GM19238 (cell line): ENCODE data around the gene SNTB2.

Experiments used
- DNase-seq: peaks from one replicate; pipeline ENCODE4 v3.0.0; 2011; ENCODE audit warnings: low spot score; ENCODE audit not compliant: insufficient read length

SNTB2 gene

DNA sequence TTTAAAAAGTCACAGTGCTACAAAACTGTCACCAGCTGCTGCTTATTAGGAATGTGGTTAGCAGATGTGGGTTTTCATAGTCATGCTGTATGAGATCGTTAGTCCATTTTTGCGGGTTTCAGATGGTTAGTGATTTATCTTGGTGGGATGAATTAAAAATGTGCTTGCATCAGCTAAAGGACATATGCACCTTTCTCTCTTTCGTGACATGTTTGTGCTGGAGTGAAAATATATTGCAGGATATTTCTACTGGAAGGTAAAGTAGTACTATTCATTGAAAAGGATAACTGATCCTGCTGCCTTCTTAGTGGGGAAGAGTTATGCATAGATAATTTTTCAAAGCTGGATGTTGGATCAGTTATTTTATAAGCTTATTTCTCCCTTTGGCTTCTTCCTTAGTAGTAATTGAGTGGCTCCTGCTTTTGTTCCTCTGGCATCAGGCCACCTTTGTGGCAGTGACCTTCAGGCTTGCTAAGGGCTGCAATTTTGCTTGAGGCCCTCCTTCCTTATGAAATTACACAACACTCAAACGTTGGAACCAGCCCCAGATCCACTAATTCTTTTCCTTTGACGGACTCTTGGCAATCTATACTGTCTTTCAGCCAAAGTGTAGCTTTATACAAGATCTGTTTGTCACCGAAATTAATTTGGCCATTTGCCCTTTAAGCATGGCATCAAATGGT lies 7.5 kb upstream of the SNTB2 start:
- DNase-seq, result no peak

DNA sequence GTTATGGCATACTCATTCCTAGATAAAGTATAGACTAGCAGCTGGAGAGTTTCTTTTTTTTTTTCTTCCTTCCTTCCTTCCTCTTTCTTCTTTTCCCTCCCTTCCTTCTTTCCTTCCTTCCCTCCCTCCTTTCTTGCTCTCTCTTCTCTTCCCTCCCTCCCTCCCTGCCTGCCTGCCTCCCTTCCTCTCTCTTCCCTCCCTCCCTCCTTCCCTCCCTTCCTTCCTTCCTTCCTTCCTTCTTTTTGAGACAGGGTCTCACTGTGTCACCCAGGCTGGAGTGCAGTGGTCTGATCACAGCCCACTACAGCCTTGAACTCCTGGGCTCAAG lies 7.0 kb upstream of the SNTB2 start:
- no peak for DNase-seq

DNA sequence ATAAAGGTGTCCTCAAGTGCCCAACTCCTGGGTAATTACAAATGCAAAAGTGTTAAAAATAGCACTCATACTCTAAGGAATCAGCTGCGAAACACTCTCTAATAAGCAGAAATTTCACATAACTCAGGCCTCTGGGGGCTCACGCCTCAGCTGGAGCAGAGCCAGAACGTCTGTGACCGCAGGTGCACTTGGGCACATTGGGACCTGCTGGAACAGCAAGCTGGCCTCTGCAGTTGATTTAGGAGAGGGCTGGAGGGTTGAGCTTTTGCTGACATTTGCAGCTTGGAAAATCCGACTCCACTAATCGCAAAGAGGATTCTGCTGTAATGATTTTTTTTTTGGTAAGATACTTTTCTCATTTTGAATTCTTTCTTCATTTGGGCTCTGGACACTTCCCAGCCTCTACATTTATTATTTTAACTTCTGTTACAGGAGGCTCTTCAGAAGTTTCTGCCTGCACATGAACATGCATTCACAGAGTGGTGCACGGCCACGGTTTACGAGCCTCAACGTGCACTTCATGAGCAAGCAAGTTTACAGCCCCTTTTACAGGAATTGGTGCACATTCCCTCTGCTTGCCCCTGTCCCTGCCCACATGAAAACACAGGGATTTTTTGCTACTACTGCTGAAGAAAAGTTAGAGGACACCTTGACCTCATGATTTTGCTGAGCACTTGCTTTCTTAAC lies 4.1 kb upstream of the SNTB2 start:
- no peak for DNase-seq

DNA sequence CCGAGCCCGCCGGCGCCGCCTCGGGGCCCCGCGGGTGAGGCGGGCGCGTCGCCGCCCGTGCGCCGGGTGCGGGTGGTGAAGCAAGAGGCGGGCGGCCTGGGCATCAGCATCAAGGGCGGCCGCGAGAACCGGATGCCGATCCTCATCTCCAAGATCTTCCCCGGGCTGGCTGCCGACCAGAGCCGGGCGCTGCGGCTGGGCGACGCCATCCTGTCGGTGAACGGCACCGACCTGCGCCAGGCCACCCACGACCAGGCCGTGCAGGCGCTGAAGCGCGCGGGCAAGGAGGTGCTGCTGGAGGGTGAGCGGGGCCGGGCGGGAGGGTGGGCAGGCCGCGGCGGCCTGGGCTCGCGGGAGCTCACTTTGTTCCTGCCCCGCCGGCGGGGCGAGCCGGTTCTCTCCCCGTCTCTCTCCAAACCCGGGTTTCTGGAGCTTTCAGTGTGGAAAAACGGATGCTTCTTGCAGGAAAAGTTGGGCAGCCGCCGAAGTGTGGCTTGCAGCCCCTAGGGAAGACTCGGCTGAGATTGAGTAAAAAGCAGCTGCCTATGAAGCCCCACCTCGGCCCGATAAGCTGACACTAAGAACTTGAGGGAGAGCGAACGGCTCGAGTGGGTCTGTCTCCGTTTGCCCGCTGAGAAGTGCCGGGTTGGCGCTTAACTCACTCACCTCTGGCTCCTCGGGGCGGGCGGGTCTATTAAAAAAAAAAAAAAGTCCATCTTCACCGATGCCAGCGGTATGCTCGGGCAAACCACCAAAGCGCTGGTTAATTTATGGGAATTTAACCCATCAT lies 677 bp downstream of the SNTB2 start:
- peak; percentile 54 for DNase-seq

DNA sequence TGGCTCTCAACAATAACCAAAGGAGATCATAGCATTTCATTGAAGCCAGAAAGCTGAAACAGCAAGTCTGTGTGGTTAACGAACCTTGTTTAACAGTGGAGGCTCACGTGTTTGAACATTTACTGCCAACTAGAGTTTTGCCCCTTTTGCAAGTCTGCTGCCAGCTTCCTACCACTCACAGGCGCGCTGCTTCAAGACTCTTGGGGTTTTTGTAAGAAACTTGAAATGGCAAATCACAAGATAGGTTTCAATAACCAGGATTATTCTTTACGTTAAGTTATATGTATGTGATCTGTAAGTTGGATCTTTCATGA lies 1.2 kb downstream of the SNTB2 start:
- DNase-seq, result no peak

DNA sequence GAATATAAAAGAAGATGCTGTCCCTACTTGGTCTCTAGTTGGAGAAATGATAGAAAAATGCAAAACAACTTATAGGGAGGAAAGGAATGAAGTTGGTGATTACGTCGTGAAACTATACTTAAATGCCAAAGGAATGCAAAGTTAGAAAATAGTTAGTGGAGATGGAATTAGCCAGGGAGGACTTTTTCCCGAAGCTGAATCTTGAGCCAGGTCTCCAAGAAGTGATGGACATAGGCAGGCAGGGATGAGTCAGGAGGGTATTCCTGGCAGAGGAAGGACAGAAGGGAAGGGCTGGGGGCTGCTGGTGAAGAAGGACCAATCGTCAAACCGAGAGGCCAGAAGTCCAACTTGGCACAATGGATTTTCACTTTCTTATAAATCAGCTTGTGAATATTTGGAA lies 1.8 kb downstream of the SNTB2 start:
- no peak for DNase-seq

DNA sequence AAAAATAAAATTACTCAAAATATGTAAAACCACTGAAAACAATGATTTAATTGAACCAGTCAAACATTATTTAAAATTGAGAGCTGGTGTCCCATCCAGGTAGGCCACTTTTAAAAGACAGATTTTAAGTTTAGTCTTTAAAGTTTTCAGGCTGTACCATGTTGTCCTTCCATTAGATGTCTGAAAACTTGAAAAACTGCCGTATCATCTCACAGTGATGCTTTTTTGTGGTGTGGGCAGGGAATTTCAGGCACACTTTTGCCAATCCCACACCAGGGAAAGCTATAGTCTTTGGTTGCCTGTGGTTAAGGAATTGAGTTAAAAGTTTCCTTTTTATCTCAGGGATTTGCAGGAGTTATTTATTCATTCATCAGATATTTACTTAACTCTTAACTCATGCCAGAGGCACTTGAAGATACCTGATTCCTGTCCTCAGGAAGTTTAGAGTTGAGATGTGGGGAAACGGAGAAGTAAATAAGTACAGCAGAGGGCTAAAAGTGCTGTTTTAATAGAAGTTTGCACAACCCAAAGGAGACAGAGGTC lies 3.2 kb downstream of the SNTB2 start:
- DNase-seq, result no peak

DNA sequence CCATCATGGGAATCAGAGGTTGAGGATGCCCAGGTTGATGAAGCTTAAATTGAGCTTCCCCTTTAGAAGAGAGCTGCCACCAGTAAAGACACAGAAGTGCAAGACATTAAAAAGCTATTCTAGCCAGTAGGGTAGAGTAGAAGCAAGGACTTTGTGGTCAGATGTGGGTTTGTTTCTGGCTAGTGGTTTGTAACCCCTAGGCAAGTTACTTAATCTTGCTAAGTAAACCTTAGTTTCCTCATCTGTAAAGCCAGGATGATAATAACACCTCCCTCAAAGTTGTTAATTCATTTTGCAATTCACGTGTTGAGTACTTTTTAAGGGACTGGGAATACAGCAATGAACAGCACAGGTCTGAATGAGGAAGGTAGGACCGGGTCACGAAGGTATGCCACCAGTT lies 3.6 kb downstream of the SNTB2 start:
- no peak for DNase-seq

DNA sequence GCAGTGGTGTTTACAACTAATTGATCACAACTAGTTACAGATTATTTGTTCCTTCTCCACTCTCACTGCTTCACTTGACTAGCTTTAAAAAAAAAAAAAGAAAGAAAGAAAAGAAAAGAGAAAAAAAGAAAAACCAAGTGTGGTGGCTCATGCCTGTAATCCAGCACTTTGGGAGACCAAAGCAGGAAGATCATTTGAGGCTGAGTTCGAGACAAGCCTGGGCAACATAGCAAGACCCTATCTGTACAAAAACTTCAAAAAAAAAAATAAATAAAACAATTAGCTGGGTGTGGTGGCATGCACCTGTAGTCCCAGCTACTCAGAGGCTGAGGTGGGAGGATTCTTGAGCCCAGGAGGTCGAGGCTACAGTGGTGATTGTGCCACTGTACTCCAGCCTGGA lies 4.2 kb downstream of the SNTB2 start:
- DNase-seq, result no peak

DNA sequence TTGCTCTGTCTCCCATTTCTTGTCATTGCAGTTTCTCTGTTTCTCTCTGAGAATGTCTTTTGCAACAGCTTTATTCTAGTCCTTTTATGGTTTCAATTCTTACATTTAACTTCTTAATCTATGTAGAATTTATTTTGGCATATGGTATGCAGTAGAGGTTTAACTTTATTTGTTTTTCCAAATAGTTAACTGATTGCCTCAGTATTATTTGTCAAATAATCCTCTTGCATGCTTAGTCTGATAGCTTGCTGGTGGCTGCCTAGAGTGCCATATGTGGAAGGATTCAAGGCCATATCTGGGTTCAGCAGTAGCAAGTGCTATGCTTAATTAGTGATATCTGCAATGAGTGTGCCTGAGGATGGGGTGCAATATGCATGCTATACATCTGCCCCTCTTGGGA lies 6.9 kb downstream of the SNTB2 start:
- DNase-seq, result no peak

DNA sequence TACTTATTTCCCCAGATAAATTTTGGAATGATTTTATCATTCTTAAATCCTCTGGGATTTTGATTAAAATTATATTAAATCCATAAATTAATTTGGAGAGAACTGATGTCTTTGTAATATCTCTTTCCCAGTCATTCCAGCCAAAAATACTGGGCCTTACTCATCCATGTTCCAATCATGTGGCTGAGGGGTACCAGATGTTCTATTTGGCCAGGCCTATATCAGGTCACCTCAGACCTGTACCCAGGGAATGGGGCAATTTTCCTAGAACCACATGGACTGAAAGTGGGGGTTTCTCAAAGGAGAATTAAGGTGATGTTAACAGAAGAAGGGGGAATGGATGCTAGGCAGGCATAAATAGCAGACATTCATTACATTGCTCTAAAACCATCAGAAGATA lies 7.5 kb downstream of the SNTB2 start:
- DNase-seq, result no peak

DNA sequence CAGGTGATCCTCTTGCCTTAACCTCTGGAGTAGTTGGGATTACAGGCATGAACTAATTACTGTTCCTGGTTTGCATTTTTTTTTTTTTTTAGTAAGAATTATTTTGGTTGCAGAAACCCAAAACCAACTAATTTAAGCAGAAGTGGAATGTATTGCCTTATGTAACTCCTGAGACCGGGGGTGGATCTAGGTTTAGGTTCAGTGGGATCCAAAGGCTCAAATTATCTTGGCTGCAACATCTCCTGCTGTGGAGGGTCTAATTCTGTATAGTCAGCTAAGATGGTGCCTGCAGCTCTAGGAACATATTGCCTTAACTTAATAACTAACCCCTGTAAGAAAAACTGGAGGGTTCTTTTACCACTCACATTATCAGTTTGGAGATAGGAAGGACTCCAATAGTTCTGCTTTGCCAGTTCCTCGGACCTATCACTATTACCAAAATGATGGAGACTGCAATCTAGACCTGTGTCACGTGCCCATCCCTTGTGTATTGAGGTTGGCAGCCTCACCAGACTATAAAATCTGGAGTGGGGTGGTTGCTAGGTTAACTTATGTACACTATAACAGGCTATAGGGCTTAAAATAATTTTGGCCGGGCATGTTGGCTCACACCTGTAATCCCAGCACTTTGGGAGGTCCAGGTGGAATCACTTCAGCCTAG lies 8.5 kb downstream of the SNTB2 start:
- DNase-seq, result no peak

DNA sequence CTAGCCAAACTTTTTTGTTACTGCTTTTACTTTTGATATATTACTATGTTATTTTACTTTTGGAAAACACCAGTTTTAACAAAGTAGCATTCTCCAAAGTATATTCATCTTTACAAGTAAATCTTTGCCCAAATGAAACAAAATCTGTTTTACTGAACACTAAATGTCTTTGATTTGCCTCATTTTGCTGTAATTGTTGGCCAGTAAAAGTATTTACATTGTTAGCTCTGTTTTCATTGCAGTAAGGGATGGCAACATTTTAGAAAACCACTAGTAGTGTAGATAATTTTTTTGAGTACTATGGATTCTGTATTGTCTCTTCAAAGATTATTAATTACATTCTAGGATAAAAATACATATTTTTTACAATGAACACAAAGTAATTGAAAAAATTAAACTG lies 10.6 kb downstream of the SNTB2 start:
- no peak for DNase-seq

DNA sequence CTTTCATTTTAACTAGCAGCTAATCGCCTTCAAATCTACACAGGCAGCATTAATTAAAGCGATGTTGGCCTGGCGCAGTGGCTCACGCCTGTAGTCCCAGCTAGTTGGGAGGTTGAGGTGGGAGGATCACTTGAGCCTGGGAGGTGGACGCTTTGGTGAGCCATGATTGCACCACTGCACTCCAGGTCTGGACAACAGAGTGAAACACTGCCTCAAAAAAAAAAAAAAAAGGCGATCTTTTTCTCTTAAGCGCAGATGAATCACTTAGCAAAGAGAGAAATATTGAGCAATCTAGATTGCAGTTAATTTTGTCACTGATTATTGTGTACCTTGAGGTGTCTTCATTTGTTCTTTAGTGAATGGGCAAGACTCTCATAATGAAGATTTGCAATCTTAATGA lies 12.4 kb downstream of the SNTB2 start:
- DNase-seq, result no peak

DNA sequence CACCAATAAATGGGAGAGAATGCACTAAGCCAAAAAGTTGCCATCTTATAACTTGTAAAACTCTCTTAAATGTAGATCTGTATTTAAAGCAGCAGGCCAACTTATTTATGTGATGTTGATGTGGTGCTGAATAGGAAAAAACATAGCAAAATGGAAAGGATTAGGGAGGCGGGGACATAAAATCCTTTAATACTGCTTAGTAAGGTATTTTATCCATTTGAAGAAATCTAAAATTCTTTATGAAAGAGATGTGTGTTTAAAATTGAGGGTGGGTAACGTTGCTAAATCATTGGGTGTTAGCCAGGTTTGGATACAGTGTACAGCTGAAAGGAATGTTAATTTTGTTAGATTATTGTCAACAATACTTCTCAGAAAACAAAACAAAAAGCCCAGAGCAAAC lies 14.3 kb downstream of the SNTB2 start:
- no peak for DNase-seq

DNA sequence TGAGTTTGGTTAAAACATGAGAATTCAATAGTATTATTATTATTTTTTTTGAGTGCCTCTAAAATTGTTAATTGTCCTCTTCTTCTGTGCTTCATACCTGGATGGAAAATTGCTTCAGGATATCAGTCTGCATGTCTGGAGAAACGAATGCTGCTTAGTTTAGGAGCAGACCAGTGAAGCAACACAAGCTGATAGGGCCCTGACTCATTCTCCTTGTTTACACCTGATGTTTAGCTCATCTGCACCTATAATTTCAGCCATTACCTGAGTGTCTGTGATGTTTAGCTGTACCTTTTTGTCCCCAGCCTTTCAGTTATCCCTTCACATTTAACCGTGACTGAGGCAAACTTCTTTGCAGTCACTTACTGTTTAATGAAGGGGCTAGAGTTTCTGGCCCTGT lies 14.8 kb downstream of the SNTB2 start:
- DNase-seq, result no peak

DNA sequence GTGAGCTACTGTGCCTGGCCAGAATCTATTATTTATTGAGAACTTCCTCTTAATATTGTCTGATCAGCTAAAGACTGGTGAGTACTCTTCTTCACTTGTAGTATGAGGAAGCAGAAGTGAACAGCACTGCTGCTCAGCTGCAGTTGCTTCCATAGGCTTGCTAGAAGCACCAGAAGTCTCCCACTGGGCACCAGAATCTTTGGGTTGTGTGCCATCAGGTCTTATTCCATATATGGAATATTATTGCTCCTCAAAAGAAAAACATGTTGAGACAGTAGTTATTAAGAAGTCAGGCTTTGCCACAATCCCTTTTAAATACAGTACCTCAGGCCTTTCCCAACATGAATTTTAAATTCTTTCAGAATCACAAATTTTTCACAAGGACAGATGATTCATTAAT lies 17.2 kb downstream of the SNTB2 start:
- DNase-seq, result no peak

DNA sequence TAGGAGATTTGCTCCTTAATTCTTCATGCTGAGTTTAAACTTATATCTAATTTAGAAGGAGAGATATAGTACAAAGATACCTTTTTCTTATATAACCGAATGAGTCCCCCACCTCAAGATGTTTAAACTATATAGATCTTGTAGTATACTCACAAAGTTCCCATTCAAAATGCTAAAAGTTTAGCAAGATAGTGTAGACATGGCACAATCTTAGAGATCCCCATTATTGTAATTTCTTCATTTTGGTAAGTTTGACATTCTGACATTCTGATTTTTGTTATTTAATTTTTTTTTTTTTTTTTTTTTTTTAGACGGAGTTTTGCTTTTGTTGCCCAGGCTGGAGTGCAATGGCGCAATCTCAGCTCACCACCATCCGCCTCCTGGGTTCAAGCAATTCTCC lies 22.8 kb downstream of the SNTB2 start:
- no peak for DNase-seq

DNA sequence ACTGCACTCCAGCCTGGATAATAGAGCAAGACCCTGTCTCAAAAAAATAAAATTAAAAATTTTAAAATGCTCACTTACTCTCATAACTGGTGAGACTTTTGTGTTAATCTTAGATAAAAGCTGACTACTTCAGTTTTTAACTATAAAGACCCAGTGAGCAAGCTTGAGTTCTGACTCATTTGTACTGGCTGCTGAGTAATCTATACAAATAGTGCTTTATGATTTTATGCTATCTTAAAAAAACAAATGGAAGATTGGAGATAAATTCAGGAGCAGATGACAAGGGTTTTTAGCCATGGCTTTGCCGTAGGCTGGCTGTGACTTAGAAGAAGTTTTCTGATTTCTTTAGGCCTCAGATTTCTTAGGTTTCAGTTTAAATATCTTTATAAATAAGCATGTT lies 30.5 kb downstream of the SNTB2 start:
- DNase-seq, result no peak

DNA sequence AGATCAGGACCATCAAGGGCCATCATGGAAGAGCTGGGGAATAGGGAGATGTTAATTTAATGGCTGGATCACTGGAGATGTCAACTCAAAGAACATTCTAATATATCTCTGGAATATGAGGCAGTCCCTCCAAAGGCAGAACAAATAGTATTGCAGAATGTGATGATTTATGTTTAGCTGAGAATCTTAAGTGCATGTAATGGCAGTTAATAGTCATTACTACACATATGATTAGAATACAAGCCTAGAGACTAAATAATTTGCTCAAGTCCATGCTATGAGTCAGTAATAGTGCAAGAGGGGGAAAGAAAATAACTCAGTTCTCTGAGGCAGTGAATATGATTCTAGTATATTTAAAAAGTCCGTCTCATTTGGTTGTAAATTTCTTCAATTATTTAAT lies 32.3 kb downstream of the SNTB2 start:
- no peak for DNase-seq

DNA sequence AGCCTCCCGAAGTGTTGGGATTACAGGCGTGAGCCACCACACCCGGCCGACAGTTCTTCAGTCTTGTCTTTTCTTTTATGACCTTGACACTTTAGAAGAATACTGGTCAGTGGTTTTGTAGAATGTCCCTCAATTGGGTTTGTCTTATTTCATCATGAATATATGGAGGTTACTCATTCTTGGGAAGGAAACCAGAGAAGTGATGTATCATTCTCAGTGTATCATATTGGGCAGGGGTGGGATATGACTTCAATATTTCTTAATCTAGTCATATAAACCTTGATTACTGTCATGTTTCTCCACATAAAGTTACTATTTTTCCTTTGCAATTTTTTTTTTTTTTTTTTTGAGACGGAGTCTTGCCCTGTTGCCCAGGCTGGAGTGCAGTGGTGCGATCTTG lies 36.9 kb downstream of the SNTB2 start:
- DNase-seq, result no peak

DNA sequence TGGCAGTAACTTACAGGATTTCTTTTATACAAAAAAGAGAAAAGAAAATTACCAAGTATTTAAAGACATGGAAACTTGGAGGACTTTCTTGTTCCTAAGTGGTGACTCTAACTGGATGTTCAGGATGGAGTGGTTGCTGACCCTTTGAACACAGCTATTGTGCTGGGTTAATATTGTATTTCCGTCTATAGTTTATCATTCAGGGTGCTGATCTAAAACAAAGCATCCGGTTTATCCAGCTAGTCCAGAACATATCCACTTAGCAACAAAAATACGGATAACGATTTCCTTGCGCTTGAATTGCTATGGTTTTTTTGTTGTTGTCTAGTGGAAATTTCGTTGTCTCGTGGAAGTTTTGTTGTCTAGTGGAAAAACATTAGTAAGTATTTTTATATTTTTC lies 38.2 kb downstream of the SNTB2 start:
- no peak for DNase-seq
